Activated CD8-positive, alpha-beta memory T cell treated with anti-CD3 and anti-CD28 coated beads, Interleukin-2, amount 10 ng/mL, durations not matched to agents 7 days and 5 days (primary cell): ENCODE results near the gene CCDC181. TPM values are rescaled to one million over a fixed set of nuclear protein-coding genes. Genes with fewer than 3 reads are reported as not detected.

Experiments
- ATAC-seq: fragments of 150-1000 bp; cut with Tn5 transposase; one replicate; pipeline ENCODE4 v1.10.0; 2021; ENCODE audit warnings: moderate library complexity
- CTCF ChIA-PET: fragments of 350-600 bp; sonication (Branson Sonifier 250); formaldehyde crosslinking; loops from one replicate; lab custom pipeline; 2021; ENCODE audit warnings: antibody characterized with exemption; lab: Charles Lee
- DNase-seq: peaks from one replicate; pipeline ENCODE4 v3.0.0-alpha.2; 2020
- H3K27ac Mint-ChIP-seq: one replicate; pipeline ENCODE4 v1.8.0; 2021; ENCODE audit warnings: mild to moderate bottlenecking, mixed read lengths
- H3K27me3 Mint-ChIP-seq: one replicate; pipeline ENCODE4 v1.8.0; 2021; ENCODE audit warnings: mixed read lengths
- H3K36me3 Mint-ChIP-seq: one replicate; pipeline ENCODE4 v1.8.0; 2021; ENCODE audit warnings: mild to moderate bottlenecking, mixed read lengths
- H3K4me1 Mint-ChIP-seq: one replicate; pipeline ENCODE4 v1.8.0; 2021; ENCODE audit warnings: mixed read lengths
- H3K4me3 Mint-ChIP-seq: one replicate; pipeline ENCODE4 v1.8.0; 2021; ENCODE audit warnings: mild to moderate bottlenecking, moderate library complexity, mixed read lengths
- H3K9me3 Mint-ChIP-seq: one replicate; pipeline ENCODE4 v1.8.0; 2022; ENCODE audit warnings: low read depth, mixed read lengths
- total RNA-seq, 2 experiments: library from RNA; stranded (reverse); gene quantifications; one replicate each; pipeline ENCODE4 v1.2.3, GENCODE V29; 2021

The CCDC181 gene
- total RNA-seq = under 1 TPM in 1 of 2 experiments, not detected in 1; 0.19 TPM

GRCh38 chr1:169427081-169427641 is at the start of gene CCDC181:
TSS of gene CCDC181 (minus strand) at chr1:169427474. CDS start at chr1:169424927, 2,547 bp downstream.
- Mint-ChIP-seq H3K4me3 (peak within 1 kb of the TSS; percentile 80), H3K36me3 (peaks cover 3% of the 10 kb centered on the region), H3K27ac (no peak within 1 kb of the TSS), H3K9me3 (no peaks in the 10 kb centered on the region), H3K4me1 (peaks cover 9% of the 10 kb centered on the region), H3K27me3 (peaks cover 80% of the 10 kb centered on the region)
- peak; percentile 97 for ATAC-seq
- CTCF ChIA-PET = interaction anchor here (1.8 kb wide), 1 partner anchor 10 kb away, joined by 7 read pairs; no protein-coding TSS in a partner anchor
- peak; percentile 77 for DNase-seq

GRCh38 chr1:169475806-169476387 is 48.6 kb upstream of the CCDC181 start:
- no peak overlapping the region for H3K27ac Mint-ChIP-seq
- H3K4me1 Mint-ChIP-seq = peaks cover 4% of the 10 kb centered on the region
- no peak for DNase-seq
- no peak overlapping the region for H3K4me3 Mint-ChIP-seq
- no peak for ATAC-seq
- no peaks in the 10 kb centered on the region for H3K9me3 Mint-ChIP-seq
- CTCF ChIA-PET = no interaction called here
- peaks cover 16% of the 10 kb centered on the region for H3K36me3 Mint-ChIP-seq
- H3K27me3 Mint-ChIP-seq = no peaks in the 10 kb centered on the region

- Mint-ChIP-seq H3K9me3 (no peaks in the 10 kb centered on the region), H3K4me3 (no peak overlapping the region), H3K36me3 (peaks cover 11% of the 10 kb centered on the region), H3K27me3 (no peaks in the 10 kb centered on the region), H3K27ac (no peak overlapping the region), H3K4me1 (no peaks in the 10 kb centered on the region)
- CTCF ChIA-PET = no interaction called here
- ATAC-seq (no peak), DNase-seq (no peak)
Measured at GRCh38 chr1:169474302-169474995, 47.2 kb upstream of the CCDC181 start.

GRCh38 chr1:169473347-169473746 is 46.1 kb upstream of the CCDC181 start:
- Mint-ChIP-seq H3K36me3 (peaks cover 11% of the 10 kb centered on the region), H3K27ac (no peak overlapping the region), H3K4me3 (no peak overlapping the region), H3K9me3 (no peaks in the 10 kb centered on the region), H3K4me1 (peaks cover 6% of the 10 kb centered on the region), H3K27me3 (no peaks in the 10 kb centered on the region)
- DNase-seq (no peak), ATAC-seq (no peak)
- CTCF ChIA-PET = no interaction called here

GRCh38 chr1:169472738-169473137 is 45.5 kb upstream of the CCDC181 start:
- Mint-ChIP-seq H3K27ac (no peak overlapping the region), H3K27me3 (no peaks in the 10 kb centered on the region), H3K4me3 (no peak overlapping the region), H3K9me3 (no peaks in the 10 kb centered on the region), H3K4me1 (peaks cover 6% of the 10 kb centered on the region), H3K36me3 (peaks cover 13% of the 10 kb centered on the region)
- CTCF ChIA-PET = no interaction called here
- DNase-seq (no peak), ATAC-seq (no peak)

GRCh38 chr1:169468982-169469381 is 41.7 kb upstream of the CCDC181 start:
- no peak overlapping the region for H3K27ac Mint-ChIP-seq

GRCh38 chr1:169466259-169467230 is 39.3 kb upstream of the CCDC181 start:
- Mint-ChIP-seq H3K27me3 (no peaks in the 10 kb centered on the region), H3K4me3 (no peak overlapping the region)

More at GRCh38 chr1:169468982-169469381, 41.7 kb upstream of the CCDC181 start:
- CTCF ChIA-PET = interaction anchor here (0.7 kb wide), 1 partner anchor 78 kb away, joined by 3 read pairs; no protein-coding TSS in a partner anchor
- no peaks in the 10 kb centered on the region for H3K9me3 Mint-ChIP-seq
- ATAC-seq = no peak
- no peaks in the 10 kb centered on the region for H3K27me3 Mint-ChIP-seq
- no peak overlapping the region for H3K4me3 Mint-ChIP-seq
- peaks cover 6% of the 10 kb centered on the region for H3K4me1 Mint-ChIP-seq
- no peak for DNase-seq
- peaks cover 8% of the 10 kb centered on the region for H3K36me3 Mint-ChIP-seq

GRCh38 chr1:169465281-169465680 is 38.0 kb upstream of the CCDC181 start:
- Mint-ChIP-seq H3K27ac (no peak overlapping the region), H3K4me3 (no peak overlapping the region), H3K36me3 (peaks cover 12% of the 10 kb centered on the region), H3K27me3 (no peaks in the 10 kb centered on the region), H3K4me1 (peaks cover 19% of the 10 kb centered on the region), H3K9me3 (no peaks in the 10 kb centered on the region)
- CTCF ChIA-PET = interaction anchor here (0.9 to 2.5 kb wide), 2 partner anchors 81 to 247 kb away, joined by 4 to 10 read pairs; no protein-coding TSS in a partner anchor
- no peak for DNase-seq
- ATAC-seq = no peak

More at GRCh38 chr1:169466259-169467230, 39.3 kb upstream of the CCDC181 start:
- ATAC-seq (no peak), DNase-seq (no peak)
- H3K27ac Mint-ChIP-seq = no peak overlapping the region
- CTCF ChIA-PET = interaction anchor here (0.6 to 2.5 kb wide), 4 partner anchors 79 to 863 kb away, joined by 3 to 10 read pairs (median 4); no protein-coding TSS in a partner anchor
- peaks cover 6% of the 10 kb centered on the region for H3K4me1 Mint-ChIP-seq
- H3K9me3 Mint-ChIP-seq = no peaks in the 10 kb centered on the region
- H3K36me3 Mint-ChIP-seq = peaks cover 8% of the 10 kb centered on the region

- peaks cover 10% of the 10 kb centered on the region for H3K36me3 Mint-ChIP-seq
Measured at GRCh38 chr1:169462385-169462784, 35.1 kb upstream of the CCDC181 start.

GRCh38 chr1:169461390-169462000 is 34.2 kb upstream of the CCDC181 start:
- Mint-ChIP-seq H3K4me1 (peaks cover 18% of the 10 kb centered on the region), H3K4me3 (no peak overlapping the region), H3K27ac (peak overlapping the region; percentile 0), H3K27me3 (no peaks in the 10 kb centered on the region), H3K36me3 (peaks cover 15% of the 10 kb centered on the region), H3K9me3 (peaks cover 7% of the 10 kb centered on the region)
- DNase-seq (no peak), ATAC-seq (no peak)
- CTCF ChIA-PET = no interaction called here

More at GRCh38 chr1:169462385-169462784, 35.1 kb upstream of the CCDC181 start:
- Mint-ChIP-seq H3K9me3 (no peaks in the 10 kb centered on the region), H3K27ac (no peak overlapping the region), H3K4me3 (no peak overlapping the region), H3K4me1 (peaks cover 18% of the 10 kb centered on the region), H3K27me3 (no peaks in the 10 kb centered on the region)
- ATAC-seq = no peak
- no peak for DNase-seq
- CTCF ChIA-PET = no interaction called here

GRCh38 chr1:169460191-169460833 is 33.0 kb upstream of the CCDC181 start:
- peaks cover 4% of the 10 kb centered on the region for H3K27me3 Mint-ChIP-seq
- CTCF ChIA-PET = no interaction called here
- H3K4me3 Mint-ChIP-seq = peak overlapping the region; percentile 57
- H3K9me3 Mint-ChIP-seq = peaks cover 10% of the 10 kb centered on the region
- peak; percentile 39 for ATAC-seq
- peaks cover 21% of the 10 kb centered on the region for H3K4me1 Mint-ChIP-seq
- peak; percentile 69 for DNase-seq
- peak overlapping the region; percentile 80 for H3K27ac Mint-ChIP-seq
- peaks cover 20% of the 10 kb centered on the region for H3K36me3 Mint-ChIP-seq

- no peak for ATAC-seq
Measured at GRCh38 chr1:169457443-169457842, 30.2 kb upstream of the CCDC181 start.

More at GRCh38 chr1:169457443-169457842, 30.2 kb upstream of the CCDC181 start:
- Mint-ChIP-seq H3K4me3 (no peak overlapping the region), H3K27ac (no peak overlapping the region), H3K27me3 (peaks cover 4% of the 10 kb centered on the region), H3K36me3 (peaks cover 20% of the 10 kb centered on the region), H3K9me3 (peaks cover 10% of the 10 kb centered on the region), H3K4me1 (peaks cover 24% of the 10 kb centered on the region)
- no peak for DNase-seq
- CTCF ChIA-PET = no interaction called here
